ENCODE results near the gene DPM2.

DPM2 gene

DNA sequence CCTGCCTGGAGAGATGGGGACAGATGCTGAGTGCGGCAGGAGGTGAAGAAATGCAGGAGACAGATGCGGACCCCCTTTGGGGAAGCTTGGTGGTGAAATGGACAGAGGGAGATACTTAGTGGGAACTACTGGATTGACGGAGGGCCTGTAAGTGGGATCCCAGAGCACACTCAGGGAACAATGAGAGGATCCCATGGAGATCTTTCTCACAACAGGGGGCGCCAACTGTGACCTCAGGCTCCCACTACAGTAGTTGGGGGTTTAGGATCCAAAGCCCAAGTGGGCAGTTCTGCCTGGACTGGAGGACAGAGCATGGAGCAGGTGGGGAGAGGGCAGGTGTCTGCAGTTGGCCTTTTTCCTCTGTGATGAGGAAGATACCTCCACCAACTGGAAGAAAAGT is 3.4 kb downstream of the DPM2 start:
- FAIRE-seq: no peak

DNA sequence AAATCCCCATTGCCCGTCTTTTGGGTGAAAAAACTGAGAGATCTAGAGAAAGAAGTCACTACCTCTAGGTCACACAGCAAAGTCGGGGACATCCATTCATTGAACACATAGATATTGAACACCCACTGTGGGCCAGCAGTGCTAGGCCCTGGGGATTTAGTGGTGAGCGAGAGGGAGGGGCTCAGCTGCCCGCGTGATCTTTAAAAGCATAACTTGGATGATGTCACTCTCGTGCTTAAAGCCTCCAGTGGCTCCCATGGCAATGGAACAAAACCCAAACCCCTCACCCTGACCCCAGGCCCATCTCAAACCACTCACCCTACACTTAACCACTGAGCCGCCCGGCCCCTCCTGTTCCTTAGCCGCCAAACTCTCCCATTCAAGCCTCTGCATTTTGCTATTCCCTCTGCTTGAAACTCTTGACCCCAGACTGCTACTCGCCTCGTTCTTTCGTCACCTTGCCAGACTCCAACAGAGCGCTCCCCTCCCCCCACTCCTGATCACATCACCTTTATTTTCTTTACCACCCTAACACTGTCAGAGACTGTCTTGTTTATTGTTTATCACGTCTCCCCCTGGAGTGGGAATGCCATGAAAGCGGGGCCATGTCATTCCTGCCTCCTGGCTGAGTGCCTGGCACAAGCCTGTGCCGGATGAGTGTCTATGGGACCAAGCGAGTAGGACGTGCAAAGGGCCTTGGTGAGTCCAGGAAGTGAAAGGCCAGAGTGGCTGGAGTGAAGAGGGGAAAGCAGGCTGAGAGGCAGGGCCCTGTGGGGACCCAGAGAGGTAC is 6.4 kb downstream of the DPM2 start:
- no peak for FAIRE-seq

DNA sequence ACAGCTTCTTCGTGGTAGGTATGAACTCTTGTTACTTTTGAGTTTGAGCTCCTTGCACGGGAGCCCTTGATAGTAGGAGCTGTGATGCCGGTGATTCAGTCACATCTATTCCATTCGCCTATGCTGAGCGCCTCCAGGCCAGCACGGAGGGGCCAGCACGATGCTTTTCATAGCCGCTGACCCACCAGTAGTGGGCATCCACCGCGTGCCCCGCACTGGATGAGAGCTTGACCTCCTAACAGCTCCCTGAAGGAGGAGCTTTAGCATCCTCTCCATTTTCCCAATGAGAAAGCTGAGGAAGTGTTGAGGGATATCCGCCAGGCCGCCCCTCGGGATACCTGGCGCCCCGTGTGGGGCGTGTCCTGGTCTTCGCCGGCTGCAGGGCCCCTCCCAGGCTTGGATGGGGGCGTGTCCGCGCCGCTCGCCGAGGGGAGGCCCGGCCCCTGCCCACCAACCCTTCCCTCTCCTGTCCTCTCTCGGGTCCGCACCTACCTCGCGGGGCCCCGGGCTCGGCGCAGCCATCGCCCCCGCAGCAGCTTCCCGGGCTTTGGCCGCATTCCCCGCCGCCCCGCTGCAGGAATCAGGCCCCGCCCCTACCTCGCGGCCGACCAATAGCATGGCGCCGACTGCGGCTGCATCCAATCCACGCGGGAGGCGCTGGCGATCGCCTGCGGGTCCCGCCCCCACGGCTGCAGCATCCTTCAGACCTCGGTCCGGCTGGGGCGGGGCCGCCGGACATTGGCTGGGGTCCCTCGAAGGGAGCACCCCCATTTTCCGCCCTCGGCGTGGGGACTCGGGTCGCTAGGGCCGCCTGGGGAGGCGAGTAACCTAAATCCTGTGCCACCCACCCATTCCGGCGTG is 7.2 kb downstream of the DPM2 start, which contains the start of gene PIP5KL1:
Gene PIP5KL1 (minus strand): TSS at position 547 of the 861 bp plus-strand sequence. CDS start 25 bp downstream, at position 522.
- no peak for FAIRE-seq

DNA sequence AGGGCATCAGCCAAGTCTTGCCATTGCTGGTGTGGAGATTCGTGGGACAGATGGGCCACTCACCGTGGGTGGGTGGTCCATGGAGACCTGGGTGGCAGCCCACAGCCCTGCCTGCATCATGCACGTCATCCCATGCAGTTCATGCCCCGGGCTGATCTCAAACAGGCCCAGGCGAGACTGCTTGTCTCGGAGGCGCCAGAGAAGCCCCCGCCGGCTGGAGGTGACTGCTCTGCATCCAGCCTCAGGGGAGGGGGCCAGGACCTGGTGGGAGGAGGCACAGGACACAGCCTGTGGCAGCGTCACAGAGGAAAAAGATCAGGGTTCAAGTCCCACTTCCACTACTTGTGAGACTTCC is 8.1 kb downstream of the DPM2 start:
- no peak for FAIRE-seq

DNA sequence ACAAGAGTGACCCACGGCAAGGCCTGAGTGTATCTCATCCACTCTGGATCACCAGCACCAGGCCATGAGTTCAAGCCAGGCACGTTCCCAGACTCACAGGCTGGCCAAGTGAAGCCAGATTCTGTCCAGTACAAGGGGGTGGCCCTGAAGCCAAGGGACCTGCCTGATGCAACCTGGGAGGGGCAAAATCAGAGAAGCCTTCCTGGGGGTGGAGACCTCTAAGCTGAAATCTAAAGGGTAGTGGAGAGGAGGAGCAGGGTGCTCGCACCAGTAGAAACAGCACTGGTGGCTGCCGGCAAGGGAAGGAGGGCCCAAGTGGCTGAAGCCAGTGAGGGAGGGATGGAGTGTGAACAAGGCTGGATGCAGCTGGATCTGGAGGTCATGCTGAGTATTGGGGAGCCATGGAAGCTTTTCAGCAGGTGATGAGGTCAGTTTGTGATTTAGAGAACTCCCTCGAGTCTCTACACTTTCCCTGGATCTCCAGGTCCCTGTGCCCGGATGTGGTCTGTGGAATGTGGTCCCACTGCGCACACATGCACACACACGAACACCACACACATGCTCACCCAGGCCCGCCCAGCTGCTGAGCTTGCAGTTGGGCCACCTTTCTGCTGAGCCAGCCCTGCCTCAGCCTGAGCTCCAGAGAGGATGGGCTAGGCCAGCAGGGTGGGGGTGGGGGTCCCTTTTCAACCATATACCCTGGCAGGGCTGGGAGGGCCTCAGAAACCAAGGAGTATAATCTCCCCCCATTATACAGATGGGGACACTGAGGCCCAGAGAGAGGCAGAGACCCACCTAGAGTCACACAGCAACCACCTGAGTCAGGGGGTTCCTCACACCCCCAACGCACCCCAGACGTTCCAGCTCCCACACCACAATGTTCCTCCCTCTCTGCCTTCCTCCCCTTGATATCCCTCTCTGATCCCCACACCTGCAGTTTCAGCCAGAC is 8.7 kb downstream of the DPM2 start:
- no peak for FAIRE-seq

DNA sequence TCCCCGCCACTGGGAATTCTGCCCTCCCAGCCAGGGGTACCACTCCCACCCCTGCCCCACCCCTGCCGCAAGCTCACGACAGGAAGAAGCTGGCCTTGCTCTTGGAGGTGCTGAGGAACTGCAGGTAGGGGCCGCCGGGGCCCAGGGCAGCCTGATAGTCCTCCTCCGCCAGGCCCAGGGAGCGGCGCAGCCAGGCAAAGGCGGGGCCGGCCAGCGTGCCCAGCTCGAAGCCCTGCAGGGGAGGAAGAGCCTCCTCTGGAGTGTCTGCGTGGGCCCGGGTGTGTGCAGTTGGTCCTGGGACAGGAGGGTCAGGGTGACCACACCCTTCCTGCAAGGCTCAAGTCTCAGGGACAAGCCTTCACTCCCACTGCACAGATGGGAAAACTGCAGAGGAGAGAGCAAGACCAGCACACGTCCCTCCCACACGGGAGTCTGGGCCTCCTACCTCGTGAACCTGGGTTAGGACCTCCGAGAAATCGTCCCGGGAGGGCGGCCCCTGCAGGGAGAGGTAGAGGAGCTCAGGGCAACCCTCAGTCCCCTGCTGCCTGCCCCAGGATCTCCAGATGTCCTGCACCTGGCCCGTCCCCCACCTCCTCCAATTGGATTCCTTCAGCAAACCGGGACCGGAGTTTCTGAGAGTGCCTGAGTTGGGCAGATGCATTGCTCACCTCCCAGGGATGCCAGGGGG is 9.5 kb downstream of the DPM2 start:
- no peak for FAIRE-seq

DNA sequence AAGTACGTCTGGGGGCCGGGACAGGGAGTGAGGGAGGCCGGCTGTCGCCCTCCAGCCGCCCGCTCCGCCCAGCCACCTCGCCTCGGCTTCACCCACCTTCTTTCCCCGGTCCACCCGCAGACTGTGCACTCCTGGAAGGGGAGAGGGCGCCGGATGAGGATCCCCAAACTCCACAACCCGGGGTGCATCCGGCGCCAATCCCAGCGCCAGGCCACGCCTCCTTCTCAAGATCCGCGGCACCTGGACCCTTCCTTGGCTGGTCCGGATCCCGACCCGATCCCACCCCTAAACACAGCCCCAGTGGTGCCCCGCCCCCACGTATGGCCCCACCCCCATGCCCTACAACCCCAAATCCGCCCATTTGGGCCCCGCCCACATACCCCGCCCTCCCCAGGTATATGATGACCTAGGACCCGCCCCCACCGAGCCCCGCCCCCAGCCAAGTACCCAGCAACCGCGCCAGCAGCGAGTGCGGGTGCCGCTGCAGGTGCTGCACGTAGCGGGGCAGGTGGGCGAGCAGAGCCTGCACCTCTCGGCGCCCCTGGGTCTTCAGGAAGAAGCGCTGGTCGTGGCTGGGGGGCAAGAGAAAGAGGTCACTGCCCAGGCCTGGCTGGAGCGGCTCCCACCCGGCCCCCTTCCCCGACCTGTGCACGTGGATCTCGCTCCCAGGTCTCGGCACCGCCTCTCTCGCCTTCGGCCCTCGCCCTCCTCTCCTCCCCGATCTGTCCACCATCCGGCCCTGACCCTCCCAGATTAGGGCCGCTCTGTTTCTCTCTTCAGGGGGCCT is 10.3 kb downstream of the DPM2 start:
- no peak for FAIRE-seq

DNA sequence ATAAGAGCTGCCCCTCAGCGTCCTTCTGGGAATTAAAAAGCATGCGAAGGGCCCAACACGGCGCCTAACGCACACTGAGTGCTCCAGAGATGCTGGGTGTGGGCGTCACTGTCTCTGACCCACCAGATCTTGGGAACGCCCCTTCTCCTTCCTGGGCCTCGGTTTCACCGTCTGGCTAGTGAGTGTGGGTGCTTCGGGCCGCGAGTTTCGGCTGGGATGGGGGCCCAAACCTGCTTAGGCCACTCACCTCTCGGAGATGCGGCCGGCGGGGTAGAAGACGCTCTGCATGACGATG is 10.8 kb downstream of the DPM2 start:
- FAIRE-seq: no peak

DNA sequence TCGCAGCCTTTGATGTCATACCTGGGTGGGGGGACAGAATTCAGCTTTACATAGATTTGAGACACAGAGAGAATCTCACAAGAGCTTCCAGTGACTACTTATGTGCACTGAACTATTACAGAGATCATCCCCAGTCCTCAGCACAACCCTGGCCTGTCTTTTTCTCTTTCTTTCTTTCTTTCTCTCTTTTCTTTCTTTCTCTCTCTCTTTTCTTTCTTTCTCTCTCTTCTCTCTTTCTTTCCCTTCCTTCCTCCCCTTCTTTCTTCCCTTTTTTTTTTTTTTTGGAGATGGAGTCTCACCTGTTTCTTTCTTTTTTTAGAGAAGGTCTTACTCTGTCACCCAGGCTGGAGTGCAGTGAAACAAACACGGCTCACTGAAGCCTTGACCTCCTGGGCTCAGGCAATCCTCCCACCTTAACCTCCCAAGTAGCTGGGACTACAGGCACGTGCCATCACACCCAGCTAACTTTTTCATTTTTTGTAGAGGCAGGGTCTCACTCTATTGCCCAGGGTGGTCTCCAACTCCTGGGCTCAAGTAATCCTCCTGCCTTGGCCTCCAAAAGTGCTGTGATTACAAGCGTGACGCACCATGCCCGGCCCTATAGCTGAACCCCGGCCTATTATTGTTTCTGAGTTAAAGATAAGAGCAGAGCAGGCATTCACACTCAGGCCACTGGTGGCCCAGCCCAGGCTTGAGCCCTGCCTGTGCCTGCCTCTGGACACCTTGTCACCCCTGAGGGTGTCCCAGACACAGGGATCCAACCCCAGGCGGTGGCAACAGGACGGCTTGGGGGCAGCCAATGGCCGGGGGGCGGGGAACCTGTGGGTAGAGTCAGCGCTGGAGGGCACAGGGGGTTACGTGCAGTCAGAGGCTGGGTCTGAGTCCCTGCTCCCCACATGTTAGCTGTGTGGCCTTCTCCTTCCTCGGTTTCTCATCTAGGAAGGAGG is 11.4 kb downstream of the DPM2 start:
- FAIRE-seq: no peak

DNA sequence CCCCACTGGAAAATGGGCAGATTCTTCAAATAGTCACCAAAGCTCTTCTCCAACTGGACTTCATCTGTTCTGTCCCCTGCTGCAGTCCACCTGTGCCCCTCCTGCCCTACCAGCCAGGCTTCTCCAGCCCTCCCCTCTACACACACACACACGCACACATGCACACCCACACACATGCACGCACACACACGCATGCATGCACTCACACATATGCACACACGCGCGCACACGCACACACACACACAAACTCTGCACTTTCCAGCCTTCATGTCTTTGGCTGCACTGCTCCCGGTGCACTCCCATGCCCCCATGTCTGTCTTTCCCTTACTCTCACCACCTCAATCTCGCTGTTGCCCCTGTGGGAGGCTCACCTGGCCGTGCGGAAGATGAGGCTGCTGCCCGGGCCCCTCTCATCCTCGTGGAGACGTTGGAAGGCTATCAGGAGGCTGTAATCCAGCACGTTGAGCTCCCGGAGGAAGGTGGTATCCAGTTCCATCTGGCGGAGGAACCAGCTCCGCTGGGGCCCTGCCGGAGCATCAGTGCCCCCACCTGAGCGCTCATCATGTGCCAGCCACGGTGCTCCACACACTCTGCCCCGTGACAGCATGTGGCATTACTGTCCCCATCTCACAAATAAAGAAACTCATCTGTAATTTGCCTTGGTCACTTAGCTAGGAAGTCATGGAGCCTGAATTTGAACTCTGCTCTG is 12.8 kb downstream of the DPM2 start:
- no peak for FAIRE-seq

DNA sequence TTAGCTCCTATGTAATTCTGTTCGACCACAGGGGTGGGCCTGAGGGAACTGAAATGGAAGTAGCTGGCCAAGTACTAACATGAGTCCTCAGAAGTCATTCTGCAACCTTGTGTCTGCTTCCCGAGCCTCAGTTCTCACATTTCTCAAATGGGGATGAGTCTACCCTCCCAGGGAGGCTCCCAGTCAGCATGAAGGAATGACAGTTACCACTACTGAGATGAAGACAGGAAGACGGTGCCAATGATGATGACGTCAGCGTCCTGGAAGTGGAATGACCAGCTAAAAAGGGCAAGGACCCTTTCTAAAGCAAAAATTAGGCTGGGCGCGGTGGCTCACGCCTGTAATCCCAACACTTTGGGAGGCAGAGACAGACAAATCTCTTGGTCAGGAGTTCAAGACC is 13.9 kb downstream of the DPM2 start:
- no peak for FAIRE-seq

DNA sequence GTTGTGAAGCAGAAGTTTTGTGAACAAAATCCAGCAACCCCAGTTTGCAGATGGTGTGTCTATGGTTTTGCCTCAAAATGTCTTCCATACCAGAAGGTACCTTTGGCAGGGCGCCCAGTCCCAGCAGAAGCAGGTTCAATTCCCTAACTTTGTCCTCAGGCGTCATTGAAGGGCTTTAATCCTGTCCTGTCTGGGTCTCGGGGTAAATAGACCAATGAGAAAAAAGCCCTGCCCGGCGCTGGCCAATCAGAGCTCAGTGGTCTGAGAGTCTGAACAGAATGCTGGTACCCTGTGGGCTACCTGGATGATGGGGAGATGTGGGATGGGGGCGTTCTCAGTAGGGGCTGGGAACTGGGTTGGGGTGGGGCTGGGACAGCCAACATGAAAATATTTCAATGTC is 14.6 kb downstream of the DPM2 start:
- FAIRE-seq: no peak

DNA sequence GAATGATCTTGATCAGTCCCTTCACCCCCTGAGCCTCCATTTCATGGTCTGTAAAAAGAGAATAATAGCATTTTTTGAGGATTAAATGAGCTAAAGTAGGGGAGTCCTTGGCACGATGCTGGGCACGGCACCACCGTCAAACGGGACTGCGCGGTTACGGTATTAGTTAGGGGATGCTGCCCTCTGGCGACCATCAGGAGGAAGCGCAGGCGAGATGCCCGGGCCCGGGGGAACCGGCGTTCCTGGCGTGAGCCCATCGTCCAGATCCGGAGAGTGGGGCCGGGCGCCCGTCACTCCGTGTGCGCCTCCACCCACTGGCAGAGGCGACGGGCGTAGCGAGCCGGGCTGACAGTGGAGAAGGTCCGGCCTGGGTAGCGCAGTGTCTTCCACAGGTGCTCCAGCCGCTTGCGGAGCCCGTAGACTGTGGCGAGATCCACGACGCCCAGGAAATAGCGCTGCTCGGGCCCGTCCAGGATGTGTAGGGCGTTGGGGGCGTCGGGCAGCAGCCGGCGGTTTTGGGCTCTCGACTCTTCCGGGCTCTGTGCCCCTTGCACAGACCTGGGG is 16.0 kb downstream of the DPM2 start:
- no peak for FAIRE-seq

DNA sequence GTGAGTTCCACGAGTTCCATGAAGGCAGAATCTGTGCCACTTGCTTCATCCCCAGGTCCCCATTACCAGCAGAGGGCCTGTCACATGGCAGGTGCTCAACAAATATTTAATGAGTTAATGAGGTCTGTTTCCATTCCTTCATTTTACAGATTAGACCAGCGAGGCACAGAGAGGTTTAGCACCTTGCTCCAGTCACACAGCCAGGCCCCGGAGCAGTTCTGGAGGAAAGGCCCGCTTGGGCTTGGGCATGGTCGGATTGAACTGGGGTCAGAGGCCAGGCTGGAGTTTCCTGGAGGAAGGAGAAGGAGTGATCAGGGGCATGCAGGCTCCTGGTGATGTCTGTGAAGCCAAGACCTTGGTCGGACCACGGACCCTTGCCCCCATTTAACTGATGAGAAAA is 16.9 kb downstream of the DPM2 start:
- no peak for FAIRE-seq

DNA sequence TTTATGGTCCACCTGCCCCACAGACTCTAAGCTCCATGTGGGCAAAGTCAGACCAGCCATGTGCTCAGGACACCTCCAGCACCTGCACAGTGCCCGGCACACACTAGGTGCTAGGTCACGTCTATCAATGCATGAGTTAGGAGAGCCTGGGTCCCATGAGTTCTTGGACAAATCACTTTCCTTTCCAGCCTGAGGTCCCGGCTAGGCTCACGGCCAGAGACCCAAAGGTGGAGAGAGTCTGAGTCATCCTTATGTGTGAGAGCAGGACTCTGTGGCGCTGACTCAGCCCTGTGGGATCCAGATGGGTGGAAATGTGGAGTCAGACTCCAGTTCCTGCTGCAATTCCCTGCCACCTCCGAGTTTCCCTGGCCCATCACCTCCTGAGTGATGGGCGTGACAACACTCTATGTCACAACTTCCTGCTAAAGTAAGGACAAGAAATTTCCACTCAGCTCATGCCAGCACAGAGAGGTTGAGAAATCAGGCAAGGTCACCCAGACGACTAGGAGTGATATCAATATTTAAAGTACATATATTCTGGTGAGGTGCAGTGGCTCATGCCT is 18.3 kb downstream of the DPM2 start:
- FAIRE-seq: no peak

DNA sequence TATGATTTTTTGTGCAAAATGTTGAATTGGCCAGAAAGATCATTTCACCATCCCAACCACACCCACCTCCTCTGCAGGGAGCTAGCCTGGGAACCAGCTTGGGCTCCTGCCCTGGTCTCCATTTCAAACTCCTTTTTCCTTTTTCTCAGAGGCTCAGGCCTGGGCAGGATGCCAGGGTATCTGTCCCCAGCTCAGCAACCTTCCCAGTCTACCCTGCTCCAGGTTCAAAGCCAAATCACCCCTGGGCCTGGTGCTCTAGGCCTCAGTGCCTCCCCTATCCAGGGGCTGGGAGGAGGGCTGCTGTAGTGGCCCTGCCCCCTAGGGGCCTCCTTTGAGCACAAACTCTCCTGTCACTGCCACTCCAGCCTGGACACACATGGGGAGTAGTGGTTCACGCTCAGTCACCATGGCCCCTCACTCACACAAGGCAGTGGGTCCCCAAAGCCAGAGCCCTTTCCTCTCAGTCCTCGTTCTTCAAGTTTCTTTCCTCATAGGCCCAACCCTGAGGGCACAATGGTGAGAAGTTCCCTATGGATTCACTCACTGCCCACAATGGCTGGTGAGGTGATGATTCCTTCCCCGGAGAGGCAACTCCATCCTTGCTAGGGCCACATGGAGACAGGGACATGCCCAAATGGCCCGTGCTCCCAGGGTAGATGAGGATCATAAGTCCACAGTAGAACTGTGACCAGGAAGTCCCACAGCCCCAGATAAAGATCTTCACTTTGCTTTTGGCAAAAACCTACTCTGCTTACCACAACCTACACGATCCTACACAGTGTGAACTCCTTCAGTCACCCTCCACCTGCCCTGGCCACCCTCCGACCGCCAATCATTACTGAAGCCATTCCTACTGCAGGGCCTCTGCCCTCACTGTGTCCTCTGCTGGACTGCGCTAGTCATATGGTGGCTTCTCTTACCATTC is 19.2 kb downstream of the DPM2 start:
- FAIRE-seq: no peak

DNA sequence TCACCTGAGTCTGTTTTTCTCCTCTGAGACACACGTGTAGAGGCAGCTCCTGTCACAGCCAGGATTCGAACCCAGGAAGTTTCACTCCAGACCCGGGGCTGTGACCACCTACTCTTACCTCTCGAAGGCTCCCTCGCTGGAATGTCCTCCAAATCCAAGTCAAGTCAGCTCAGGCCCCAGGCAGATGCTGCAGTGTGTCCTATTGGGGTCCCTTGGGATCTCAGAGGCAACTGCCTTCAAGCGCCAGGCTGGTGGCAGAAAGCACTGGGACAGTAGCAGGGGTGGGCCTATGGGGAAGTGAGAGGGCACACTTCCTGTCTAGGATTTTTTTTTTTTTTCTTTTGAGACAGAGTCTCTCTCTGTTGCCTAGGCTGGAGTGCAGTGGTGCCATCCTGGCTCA is 20.1 kb downstream of the DPM2 start:
- no peak for FAIRE-seq

All from TTC549 (cell line).